Stimulated activated naive B cell treated with anti-CD40 and anti-IgM and Interleukin-4, amounts not matched to agents 10 μg/mL and 1 μg/mL and 100 μg/mL, for 72 hours (primary cell): ENCODE measurements around the gene CTU2.
A peak's percentile ranks its signal among the peaks of the same experiment; 100 is the strongest.

Experiments
- ATAC-seq, 2 donors: fragments of 150-1000 bp; cut with Tn5 transposase; replicated peaks; 2 replicates each; pipeline ENCODE4 v1.10.0; 2021; ENCODE audit warnings: moderate library complexity in 1 of 2
- DNase-seq: peaks from one replicate; pipeline ENCODE4 v3.0.0; 2021
- H3K27ac Mint-ChIP-seq: one replicate; pipeline ENCODE4 v1.8.0; 2022; ENCODE audit warnings: mild to moderate bottlenecking, mixed read lengths
- H3K27me3 Mint-ChIP-seq, 2 donors: one replicate each; pipeline ENCODE4 v1.8.0; 2022; ENCODE audit warnings: mixed read lengths in 2 of 2
- H3K36me3 Mint-ChIP-seq, 2 donors: one replicate each; pipeline ENCODE4 v1.8.0; 2022; ENCODE audit warnings: mixed read lengths in 2 of 2, mild to moderate bottlenecking in 1 of 2
- H3K4me1 Mint-ChIP-seq, 2 donors: one replicate each; pipeline ENCODE4 v1.8.0; 2022; ENCODE audit warnings: mixed read lengths in 2 of 2, mild to moderate bottlenecking in 1 of 2
- H3K4me3 Mint-ChIP-seq, 2 donors: one replicate each; pipeline ENCODE4 v1.8.0; 2022; ENCODE audit warnings: mild to moderate bottlenecking in 2 of 2, mixed read lengths in 2 of 2, moderate library complexity in 1 of 2
- H3K9me3 Mint-ChIP-seq, 2 donors: one replicate each; pipeline ENCODE4 v1.8.0; 2022; ENCODE audit warnings: mixed read lengths in 2 of 2, mild to moderate bottlenecking in 1 of 2

Gene CTU2

GRCh38 chr16:88687254-88687576, 19.1 kb upstream of the CTU2 start:
- Mint-ChIP-seq H3K4me1 (peaks cover 21 to 74% of the 10 kb centered on the region in 2 donors), H3K27me3 (no peaks in the 10 kb centered on the region)

GRCh38 chr16:88687676-88688012, 18.7 kb upstream of the CTU2 start:
- Mint-ChIP-seq H3K9me3 (no peaks in the 10 kb centered on the region), H3K4me1 (peaks cover 19 to 74% of the 10 kb centered on the region in 2 donors), H3K27ac (no peak overlapping the region), H3K27me3 (no peaks in the 10 kb centered on the region), H3K4me3 (no peak overlapping the region), H3K36me3 (peaks cover 0 to 1% of the 10 kb centered on the region in 2 donors)
- no peak for ATAC-seq
- DNase-seq, result no peak

More at GRCh38 chr16:88687254-88687576, 19.1 kb upstream of the CTU2 start:
- Mint-ChIP-seq H3K9me3 (no peaks in the 10 kb centered on the region), H3K4me3 (peak overlapping the region in 1 of 2 donors; percentile 44), H3K36me3 (peaks cover 0 to 1% of the 10 kb centered on the region in 2 donors), H3K27ac (no peak overlapping the region)
- no peak for ATAC-seq
- no peak for DNase-seq

DNA sequence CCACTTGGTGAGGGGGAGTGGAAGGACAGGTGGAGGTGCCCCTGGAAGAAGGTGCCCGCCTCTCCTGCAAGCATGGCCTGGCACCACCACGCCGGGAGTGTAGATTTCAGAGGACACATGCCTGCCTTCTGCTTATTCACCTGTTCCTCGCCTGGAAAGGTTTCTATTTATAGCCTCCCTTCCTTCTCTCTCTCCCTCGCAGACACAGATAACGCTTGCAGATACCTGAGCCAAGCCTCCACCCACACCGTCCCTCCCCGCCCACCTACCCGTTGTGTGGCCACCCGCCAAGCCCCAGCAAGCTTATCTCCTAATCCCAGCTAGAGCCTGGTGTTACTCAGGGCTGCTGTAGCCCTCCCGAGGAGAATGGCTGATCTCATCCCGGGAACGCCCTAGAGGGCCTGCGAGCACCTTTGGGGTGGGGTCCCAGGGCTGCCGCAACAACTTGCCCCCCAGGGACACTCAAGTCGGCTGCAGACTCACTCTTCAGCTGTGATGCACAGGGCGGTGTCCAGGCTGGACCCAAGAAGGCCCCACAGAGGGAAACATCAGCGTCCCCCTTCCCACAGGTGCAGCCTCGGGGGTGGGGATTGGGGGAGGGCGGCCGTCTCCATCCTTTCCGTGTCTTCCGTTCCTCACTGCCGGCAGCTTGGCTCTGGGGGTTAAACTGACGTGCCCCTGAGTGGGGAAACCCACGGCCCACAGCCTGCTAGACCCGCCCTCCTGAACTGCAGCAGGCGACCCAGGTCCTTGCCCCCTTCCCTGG, 18.1 kb upstream of the CTU2 start:
- DNase-seq, result no peak
- no peak for ATAC-seq
- Mint-ChIP-seq H3K27ac (peak overlapping the region; percentile 31), H3K36me3 (peaks cover 0 to 1% of the 10 kb centered on the region in 2 donors), H3K27me3 (no peaks in the 10 kb centered on the region), H3K4me3 (no peak overlapping the region), H3K4me1 (peaks cover 19 to 73% of the 10 kb centered on the region in 2 donors), H3K9me3 (no peaks in the 10 kb centered on the region)

DNA sequence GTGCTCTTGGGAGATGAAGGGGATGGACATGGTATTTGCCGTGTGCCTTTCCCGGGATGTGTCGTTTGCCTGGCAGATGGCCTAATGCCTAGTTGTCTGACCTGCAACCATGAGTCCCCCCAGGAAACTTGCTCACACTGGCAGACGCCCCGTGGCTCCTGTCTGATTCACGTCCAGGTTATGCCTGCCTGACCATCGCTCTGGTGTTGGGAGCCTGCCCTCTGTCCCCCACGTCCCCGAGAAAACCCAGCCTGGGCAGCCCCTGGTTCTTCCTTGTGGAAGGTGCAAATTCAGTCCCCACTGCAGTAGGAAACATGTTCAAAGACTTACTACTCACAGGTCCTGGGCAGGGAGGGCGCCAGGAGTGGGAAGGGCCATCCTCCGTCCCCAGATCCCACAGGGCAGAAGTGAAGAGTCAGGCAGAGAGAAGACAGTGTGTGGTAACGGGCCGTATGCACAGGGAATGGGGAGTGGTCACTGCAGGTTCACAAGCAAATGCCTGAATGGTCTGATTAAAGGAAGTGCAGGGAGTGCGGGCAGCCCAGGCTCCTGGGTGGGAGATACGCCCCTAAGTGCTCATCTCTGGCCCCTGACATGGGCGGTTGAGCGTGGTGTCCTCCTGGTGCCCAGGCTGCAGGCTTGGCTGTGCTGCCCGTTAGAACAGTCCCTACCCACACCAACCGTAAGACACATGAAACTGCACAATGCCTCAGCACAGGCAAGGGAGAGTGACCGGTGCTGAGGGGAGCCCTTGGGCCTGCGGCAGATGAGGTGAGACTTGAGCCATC, 15.8 kb upstream of the CTU2 start:
- H3K27ac Mint-ChIP-seq, result peak overlapping the region; percentile 83
- H3K27me3 Mint-ChIP-seq, result no peaks in the 10 kb centered on the region
- H3K36me3 Mint-ChIP-seq, result peaks cover 6 to 7% of the 10 kb centered on the region in 2 donors
- H3K4me1 Mint-ChIP-seq, result peaks cover 18 to 63% of the 10 kb centered on the region in 2 donors
- ATAC-seq, result no peak
- no peak overlapping the region for H3K4me3 Mint-ChIP-seq
- DNase-seq, result no peak
- no peaks in the 10 kb centered on the region for H3K9me3 Mint-ChIP-seq

DNA sequence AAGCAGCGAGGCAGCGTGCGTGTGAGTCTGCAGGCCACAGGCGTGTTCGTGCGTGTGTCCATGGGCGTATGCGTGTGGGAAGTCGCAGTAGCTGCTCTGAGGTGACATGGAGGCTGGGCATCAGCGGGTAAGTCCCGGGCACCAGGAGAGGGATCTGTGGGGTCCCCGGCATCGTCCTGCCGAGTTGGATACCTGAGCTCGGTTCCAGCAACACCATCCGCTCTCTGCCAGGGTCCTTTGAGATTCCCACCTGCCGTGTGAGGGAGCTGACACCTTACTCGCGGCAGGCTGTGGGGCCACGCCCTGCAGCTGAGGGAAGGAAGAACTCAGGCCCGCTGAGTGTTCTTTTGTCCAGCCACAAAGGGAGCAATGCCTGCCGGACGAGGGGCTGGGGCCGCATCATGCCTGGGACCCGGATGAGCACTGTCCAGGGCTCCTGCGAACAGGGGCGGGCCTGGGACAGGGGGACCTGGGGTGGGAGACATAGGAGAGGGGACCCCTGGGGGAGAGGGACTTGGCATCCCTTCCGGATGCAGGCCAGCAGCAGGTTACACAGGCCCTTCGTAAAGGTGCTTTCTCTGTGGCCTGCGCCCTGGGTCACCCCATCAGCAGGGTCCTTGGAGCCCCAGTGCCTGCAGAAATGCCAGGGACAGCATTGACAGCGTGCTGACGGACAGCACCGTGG, 15.0 kb upstream of the CTU2 start:
- Mint-ChIP-seq H3K4me1 (peaks cover 18 to 61% of the 10 kb centered on the region in 2 donors), H3K4me3 (peak overlapping the region in 1 of 2 donors; percentile 61), H3K27me3 (no peaks in the 10 kb centered on the region), H3K36me3 (peaks cover 6 to 7% of the 10 kb centered on the region in 2 donors), H3K9me3 (no peaks in the 10 kb centered on the region), H3K27ac (peak overlapping the region; percentile 83)
- DNase-seq, result no peak
- ATAC-seq, result peak; percentile 1

DNA sequence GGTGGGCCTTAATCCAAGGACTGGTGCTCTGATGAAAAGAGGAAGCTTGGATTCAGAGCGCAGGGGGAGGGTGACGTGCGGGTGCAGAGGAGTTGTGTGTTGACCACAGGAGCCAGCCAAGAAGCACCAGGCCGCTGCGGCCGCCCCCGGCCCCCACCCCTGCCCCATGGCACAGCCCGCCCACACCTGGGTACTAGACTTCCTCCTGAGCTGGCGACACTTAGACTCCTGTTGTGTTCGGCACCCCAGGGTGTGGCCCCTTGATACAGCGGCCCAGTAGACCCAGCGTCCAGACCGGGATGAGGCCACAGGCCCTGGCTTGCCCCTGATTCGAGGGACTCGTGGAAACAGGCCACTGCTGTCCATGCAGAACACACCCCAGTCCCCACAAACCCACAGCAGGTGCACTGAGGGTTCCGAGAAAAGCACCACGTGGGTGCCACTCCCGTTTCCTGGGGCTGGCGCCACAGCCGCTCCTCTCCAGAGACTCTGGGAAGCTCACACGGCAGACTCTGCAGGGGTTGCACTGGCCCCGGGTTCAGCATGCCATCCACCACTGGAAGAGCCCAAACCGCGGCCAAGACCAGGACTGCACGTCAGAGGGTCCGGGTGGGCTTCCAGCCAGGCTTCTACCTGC, 14.3 kb upstream of the CTU2 start:
- H3K4me1 Mint-ChIP-seq, result peaks cover 18 to 57% of the 10 kb centered on the region in 2 donors

GRCh38 chr16:88692861-88693260, 13.4 kb upstream of the CTU2 start:
- DNase-seq (no peak), ATAC-seq (no peak)
- no peaks in the 10 kb centered on the region for H3K9me3 Mint-ChIP-seq
- H3K36me3 Mint-ChIP-seq, result peaks cover 9 to 12% of the 10 kb centered on the region in 2 donors
- H3K27ac Mint-ChIP-seq, result no peak overlapping the region
- no peaks in the 10 kb centered on the region for H3K27me3 Mint-ChIP-seq
- H3K4me3 Mint-ChIP-seq, result no peak overlapping the region
- peaks cover 18 to 56% of the 10 kb centered on the region in 2 donors for H3K4me1 Mint-ChIP-seq

More for the DNA sequence above, 14.3 kb upstream of the CTU2 start:
- ATAC-seq (peak; percentile 75 to 79), DNase-seq (peak; percentile 45)
- no peaks in the 10 kb centered on the region for H3K9me3 Mint-ChIP-seq
- peaks cover 6 to 7% of the 10 kb centered on the region in 2 donors for H3K36me3 Mint-ChIP-seq
- no peak overlapping the region for H3K27ac Mint-ChIP-seq
- no peaks in the 10 kb centered on the region for H3K27me3 Mint-ChIP-seq
- H3K4me3 Mint-ChIP-seq, result peak overlapping the region in 1 of 2 donors; percentile 61

DNA sequence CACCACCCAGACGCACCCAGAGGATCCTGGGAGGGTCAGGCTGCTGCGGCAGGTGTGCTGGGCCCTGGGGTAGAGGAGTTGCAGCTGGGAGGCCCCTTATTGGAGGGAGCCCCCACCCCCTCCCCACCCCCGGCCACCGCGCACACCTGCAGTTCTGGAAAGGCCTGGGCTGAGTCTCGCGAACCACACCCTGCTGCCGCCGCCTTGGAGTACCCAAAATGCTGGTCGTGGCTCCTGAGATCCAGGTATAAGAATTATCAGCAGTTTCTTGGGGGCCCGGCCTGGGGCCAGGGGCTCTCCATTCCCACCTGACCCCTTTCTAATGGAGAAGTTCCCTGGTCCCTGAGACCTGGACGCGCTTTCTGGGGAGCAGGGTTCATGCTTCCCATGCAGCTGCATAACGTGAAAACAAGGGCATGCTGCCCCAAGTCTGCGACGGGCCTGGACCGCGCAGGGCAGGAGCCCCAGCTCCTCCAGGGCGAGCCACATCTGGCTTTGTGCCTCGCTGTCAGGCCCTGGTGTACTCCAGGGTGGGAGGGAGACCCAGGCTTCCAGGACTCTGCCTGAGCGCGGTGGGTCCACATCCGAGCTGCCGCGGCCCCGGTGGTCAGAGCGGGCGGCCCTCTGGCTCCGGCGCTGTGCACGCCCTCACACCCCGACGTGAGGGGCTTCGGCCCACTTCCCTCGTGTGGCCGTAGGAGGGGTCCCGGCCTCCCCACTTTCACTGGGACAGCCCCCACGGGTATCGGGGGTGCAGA, 12.7 kb upstream of the CTU2 start:
- ATAC-seq, result no peak

GRCh38 chr16:88694221-88695087, 11.8 kb upstream of the CTU2 start:
- ATAC-seq (no peak), DNase-seq (no peak)
- Mint-ChIP-seq H3K27ac (peak overlapping the region; percentile 39), H3K36me3 (peaks cover 18% of the 10 kb centered on the region in 2 donors), H3K27me3 (no peaks in the 10 kb centered on the region), H3K4me3 (no peak overlapping the region), H3K4me1 (peaks cover 18 to 53% of the 10 kb centered on the region in 2 donors), H3K9me3 (no peaks in the 10 kb centered on the region)

More for the DNA sequence above, 12.7 kb upstream of the CTU2 start:
- Mint-ChIP-seq H3K36me3 (peaks cover 15 to 18% of the 10 kb centered on the region in 2 donors), H3K27ac (no peak overlapping the region), H3K9me3 (no peaks in the 10 kb centered on the region), H3K27me3 (no peaks in the 10 kb centered on the region), H3K4me3 (no peak overlapping the region), H3K4me1 (peaks cover 19 to 56% of the 10 kb centered on the region in 2 donors)
- no peak for DNase-seq

GRCh38 chr16:88695218-88695617, 11.1 kb upstream of the CTU2 start:
- no peaks in the 10 kb centered on the region for H3K27me3 Mint-ChIP-seq
- ATAC-seq (no peak), DNase-seq (no peak)
- no peak overlapping the region for H3K27ac Mint-ChIP-seq
- no peaks in the 10 kb centered on the region for H3K9me3 Mint-ChIP-seq
- peaks cover 24 to 25% of the 10 kb centered on the region in 2 donors for H3K36me3 Mint-ChIP-seq
- H3K4me1 Mint-ChIP-seq, result peaks cover 25 to 61% of the 10 kb centered on the region in 2 donors
- H3K4me3 Mint-ChIP-seq, result no peak overlapping the region

DNA sequence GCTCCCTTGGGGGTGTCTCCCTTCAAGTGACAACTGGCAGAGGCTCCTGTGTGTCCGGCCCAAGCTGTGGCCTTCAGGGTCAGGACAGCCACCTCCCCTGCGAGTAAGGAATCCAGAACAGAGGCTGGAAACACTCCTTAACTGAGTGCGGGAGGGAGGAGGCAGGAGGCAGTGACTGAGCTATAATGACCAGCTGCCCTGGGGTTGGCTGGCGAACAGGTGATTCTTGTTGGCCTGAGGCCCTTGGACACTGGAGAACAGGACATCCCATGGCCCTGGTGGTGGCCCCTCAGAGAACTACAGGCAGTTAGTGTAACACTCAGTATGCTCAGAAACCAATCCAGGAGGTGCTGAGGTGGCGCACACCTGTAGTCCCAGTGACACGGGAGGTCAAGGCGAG, 10.6 kb upstream of the CTU2 start:
- Mint-ChIP-seq H3K36me3 (peaks cover 24 to 25% of the 10 kb centered on the region in 2 donors), H3K9me3 (no peaks in the 10 kb centered on the region), H3K4me3 (no peak overlapping the region), H3K27ac (no peak overlapping the region), H3K4me1 (peaks cover 26 to 61% of the 10 kb centered on the region in 2 donors), H3K27me3 (no peaks in the 10 kb centered on the region)
- DNase-seq (no peak), ATAC-seq (no peak)

DNA sequence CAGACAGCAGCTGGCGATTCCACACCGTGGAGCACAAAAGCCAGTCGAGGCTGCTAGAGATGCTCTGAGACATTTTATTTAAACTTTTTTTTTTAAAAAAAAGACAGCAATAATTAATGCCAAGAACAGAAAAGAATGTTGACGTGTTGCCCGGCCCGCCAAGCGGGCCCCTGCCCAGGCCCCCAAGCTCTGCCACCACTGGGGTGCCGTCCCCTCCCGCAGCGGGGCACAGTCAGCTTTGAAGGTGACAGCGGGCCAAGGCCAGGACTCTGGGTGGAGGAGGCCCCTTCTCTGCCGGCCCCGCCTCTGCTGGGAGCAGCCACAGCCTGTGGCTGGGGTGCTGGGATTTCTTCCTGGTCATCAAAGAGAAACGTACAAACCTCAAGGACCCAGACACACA, 9.9 kb upstream of the CTU2 start:
- Mint-ChIP-seq H3K27ac (no peak overlapping the region), H3K9me3 (no peaks in the 10 kb centered on the region), H3K4me3 (no peak overlapping the region), H3K36me3 (peaks cover 24 to 25% of the 10 kb centered on the region in 2 donors), H3K27me3 (no peaks in the 10 kb centered on the region), H3K4me1 (peaks cover 28 to 61% of the 10 kb centered on the region in 2 donors)
- DNase-seq, result no peak
- ATAC-seq, result no peak
